Dedifferentiated amniotic fluid mesenchymal stem cell (primary cell): Measurements from ENCODE around the gene MFSD11.
"Not testable (repeated sequence)": the region's sequence is repeated elsewhere in the genome, so short reads cannot be mapped to it uniquely, and the experiment has no call there.

ENCODE experiments used
- DNase-seq: peaks from one replicate; pipeline ENCODE4 v3.0.0-alpha.2; 2016; ENCODE audit errors: extremely low spot score

The MFSD11 gene

GRCh38 chr17:76797241-76797840 lies 59.4 kb downstream of the MFSD11 start:
- DNase-seq: no peak

GRCh38 chr17:76801706-76802105 lies 63.8 kb downstream of the MFSD11 start:
- no peak for DNase-seq

- peak; percentile 25 for DNase-seq
Measured at GRCh38 chr17:76805319-76805718, 67.4 kb downstream of the MFSD11 start.

GRCh38 chr17:76806151-76806550 lies 68.2 kb downstream of the MFSD11 start:
- not testable (repeated sequence) for DNase-seq

- not testable (repeated sequence) for DNase-seq
Measured at GRCh38 chr17:76806767-76807166, 68.8 kb downstream of the MFSD11 start.

- no peak for DNase-seq
Measured at GRCh38 chr17:76808326-76808725, 70.4 kb downstream of the MFSD11 start.

GRCh38 chr17:76810956-76811355 lies 73.0 kb downstream of the MFSD11 start:
- no peak for DNase-seq

GRCh38 chr17:76811834-76812233 lies 73.9 kb downstream of the MFSD11 start:
- no peak for DNase-seq

GRCh38 chr17:76812263-76812662 lies 74.3 kb downstream of the MFSD11 start:
- no peak for DNase-seq

GRCh38 chr17:76812968-76813367 lies 75.0 kb downstream of the MFSD11 start:
- no peak for DNase-seq

GRCh38 chr17:76815907-76816589 lies 78.1 kb downstream of the MFSD11 start:
- not testable (repeated sequence) for DNase-seq

GRCh38 chr17:76816590-76817135 lies 78.7 kb downstream of the MFSD11 start:
- DNase-seq: no peak

GRCh38 chr17:76820039-76820438 lies 82.1 kb downstream of the MFSD11 start:
- DNase-seq: no peak

GRCh38 chr17:76820561-76820960 lies 82.6 kb downstream of the MFSD11 start:
- DNase-seq: no peak

- DNase-seq: no peak
Measured at GRCh38 chr17:76822184-76822778, 84.4 kb downstream of the MFSD11 start.

GRCh38 chr17:76824093-76824492 lies 86.2 kb downstream of the MFSD11 start:
- DNase-seq: no peak

GRCh38 chr17:76826330-76827068 lies 88.6 kb downstream of the MFSD11 start:
- no peak for DNase-seq

- DNase-seq: no peak
Measured at GRCh38 chr17:76827736-76828135, 89.8 kb downstream of the MFSD11 start.
